ENCODE results near the gene UPF3B.
A peak's percentile ranks its signal among the peaks of the same experiment; 100 is the strongest.
"Not testable (repeated sequence)": the region's sequence is repeated elsewhere in the genome, so short reads cannot be mapped to it uniquely, and the experiment has no call there.

Gene UPF3B

GRCh38 chrX:119826399-119826959 is 26.3 kb downstream of the UPF3B start:
- no peak for DNase-seq (ENCODE audit: low read depth in 2 of 2)

DNA sequence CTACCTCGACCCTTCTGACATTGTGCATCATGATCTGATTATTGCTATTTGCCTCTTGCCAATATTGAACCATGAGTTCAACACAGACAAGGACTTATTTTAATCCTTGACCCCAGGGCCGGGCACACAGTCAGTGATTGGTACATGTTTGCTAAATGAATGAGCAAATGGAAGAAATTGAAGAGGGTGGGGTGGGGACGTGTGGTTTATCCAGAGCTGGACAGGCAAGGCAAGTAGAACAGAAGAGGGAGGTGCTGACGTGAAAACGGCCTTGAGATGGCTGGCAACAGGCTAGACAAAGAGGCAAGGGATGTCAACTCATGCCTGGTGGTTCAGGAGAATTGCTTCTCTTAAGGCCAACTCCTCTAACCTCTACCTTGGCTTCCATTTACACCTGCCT is 28.5 kb downstream of the UPF3B start:
- DNase-seq (ENCODE audit: low read depth in 2 of 2), result not testable (repeated sequence)

DNA sequence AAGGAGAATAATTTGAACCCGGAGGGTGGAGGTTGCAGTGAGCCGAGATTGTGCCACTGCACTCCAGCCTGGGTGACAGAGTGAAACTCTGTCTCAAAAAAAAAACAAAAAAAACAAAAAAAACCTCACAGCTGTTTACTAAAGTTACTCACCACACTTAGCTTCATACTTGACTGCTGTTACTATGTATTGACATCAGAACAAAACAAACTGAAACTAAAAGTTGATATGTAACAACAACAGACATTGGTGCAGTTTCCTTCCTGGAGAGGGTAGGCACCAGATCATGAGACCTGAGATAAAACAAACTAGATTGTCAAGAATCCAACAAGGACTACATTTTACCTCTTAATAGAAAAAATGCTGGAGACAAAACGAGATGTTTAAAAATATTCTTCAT is 31.1 kb downstream of the UPF3B start:
- not testable (repeated sequence) for DNase-seq (ENCODE audit: low read depth in 2 of 2)

- no peak for DNase-seq (ENCODE audit: low read depth in 2 of 2)
These were observed 35.6 kb downstream of the UPF3B start for GRCh38 chrX:119817130-119817690.

DNA sequence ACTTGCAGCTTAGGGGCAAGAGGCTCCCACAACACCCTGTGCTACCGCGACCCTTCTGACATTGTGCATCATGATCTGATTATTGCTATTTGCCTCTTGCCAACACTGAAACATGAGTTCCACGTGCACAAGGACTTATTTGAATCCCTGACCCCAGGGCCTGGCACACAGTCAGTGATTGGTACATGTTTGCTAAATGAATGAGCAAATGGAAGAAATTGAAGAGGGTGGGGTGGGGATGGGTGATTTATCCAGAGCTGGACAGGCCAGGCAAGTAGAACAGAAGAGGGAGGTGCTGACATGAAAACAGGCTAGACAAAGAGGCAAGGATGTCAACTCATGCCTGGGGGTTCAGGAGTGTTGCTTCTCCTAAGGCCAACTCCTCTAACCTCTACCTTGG is 36.5 kb downstream of the UPF3B start:
- no peak for DNase-seq (ENCODE audit: low read depth in 2 of 2)

DNA sequence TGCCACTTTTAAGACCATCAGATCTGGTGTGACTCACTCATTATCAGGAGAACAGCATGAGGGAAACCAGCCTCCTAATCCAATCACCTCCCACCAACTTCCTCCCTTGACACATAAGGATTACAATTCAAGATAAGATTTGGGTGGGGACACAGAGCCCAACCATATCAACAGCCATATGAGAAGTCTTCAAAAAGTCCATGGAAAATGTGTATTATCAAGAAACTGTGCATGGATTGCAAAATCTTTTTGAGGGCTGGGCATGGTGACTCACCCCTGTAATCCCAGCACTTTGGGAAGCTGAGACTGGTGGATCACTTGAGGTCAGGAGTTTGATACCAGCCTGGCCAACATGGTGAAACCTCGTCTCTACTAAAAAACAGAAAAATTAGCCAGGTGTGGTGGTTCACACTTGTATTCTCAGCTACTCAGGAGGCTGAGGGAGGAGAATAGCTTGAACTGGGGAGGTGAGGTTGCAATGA is 43.5 kb downstream of the UPF3B start:
- no peak for DNase-seq (ENCODE audit: low read depth in 2 of 2)

GRCh38 chrX:119808461-119808860 is 44.3 kb downstream of the UPF3B start:
- not testable (repeated sequence) for DNase-seq (ENCODE audit: low read depth in 2 of 2)

- DNase-seq (ENCODE audit: low read depth in 2 of 2), result no peak
These were observed 50.2 kb downstream of the UPF3B start for GRCh38 chrX:119802546-119802945.

DNA sequence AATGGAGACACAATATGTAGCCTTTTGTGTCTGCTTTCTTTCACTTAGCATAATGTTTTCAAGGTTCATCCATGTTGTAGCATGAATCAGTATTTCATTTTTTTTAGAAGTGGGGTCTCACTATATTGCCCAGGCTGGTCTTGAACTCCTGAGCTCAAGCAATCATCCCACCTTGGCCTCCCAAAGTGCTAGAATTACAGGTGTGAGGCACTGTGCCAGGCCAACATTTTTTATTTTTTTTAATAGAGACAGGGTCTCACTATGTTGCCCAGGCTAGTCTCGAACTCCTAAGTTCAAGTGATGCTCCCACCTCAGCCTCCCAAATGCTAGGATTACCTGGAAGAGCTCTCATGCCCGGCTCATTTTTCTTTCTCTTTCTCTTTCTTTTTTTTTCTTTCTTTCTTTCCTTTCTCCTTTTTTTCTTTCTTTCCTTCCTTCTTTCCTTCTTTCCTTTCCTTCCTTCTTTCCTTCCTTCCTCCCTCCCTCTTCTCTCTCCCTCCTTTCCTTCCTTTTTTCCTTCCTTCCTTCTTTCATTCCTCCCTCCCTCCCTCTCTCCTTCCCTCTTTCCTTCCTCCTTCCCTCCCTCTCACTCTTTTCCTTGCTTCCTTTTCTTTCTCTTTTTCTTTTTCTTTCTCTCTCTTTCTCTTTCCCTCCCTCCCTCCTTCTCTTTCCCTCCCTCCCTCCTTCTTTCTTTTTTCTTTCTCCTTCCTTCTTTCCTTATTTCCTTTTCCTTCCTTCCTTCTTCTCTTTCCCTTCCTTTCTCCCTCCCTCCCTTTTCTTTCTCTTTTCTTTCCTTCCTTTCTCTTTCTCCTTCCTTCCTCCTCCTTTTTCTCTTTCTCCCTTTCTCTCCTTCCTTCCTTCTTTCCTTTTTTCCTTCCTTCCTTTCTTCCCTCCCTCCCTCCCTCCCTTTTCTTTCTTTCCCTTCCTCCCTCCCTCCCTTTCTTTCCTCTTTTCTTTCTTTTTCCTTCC is 51.2 kb downstream of the UPF3B start:
- DNase-seq (ENCODE audit: low read depth in 2 of 2), result no peak

DNA sequence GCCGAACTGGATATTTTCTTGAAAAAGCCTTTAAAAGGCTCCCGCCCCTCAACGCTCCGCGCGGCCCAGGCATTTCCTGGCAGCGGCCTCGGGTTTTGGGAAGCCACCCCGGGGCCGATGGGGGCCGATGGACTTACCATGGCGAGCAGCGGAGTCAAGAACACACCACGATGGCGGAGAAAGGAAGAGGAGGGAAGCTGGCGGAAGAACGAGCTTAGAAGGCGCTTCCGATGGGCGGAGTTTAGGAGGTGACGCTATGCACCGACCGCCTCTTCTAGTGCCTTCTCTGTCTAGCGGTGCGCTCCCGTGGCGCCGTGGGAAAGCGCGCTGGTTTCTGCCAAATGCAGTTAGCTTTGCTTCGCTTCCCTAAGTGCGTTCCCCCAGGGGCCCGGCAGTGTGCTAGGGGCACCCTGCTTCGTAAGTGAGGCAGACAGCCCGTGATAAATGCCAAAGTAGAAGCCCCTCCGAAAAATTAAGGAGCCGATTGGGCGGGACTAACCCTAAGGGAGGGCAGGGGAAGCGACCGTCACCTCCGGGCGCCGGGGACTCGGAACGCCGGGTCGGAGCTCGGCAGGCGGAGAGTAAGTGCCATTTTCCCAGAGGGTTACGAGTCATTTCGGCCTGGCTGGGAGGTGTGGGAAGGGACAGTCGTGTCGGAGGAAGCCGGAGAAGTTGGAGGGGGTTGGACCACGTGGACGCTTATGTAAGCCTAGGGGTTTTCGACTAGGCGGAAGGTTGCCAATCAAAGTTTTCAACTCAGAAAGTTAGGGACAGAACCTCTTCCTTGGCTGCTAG is 61.1 kb downstream of the UPF3B start, which contains the start of gene RPL39:
Gene RPL39 (minus strand): TSS at position 194 of the 795 bp plus-strand sequence. CDS start 54 bp downstream, at position 140.
- peak; percentile 66 to 74 for DNase-seq (ENCODE audit: low read depth in 2 of 2)

DNA sequence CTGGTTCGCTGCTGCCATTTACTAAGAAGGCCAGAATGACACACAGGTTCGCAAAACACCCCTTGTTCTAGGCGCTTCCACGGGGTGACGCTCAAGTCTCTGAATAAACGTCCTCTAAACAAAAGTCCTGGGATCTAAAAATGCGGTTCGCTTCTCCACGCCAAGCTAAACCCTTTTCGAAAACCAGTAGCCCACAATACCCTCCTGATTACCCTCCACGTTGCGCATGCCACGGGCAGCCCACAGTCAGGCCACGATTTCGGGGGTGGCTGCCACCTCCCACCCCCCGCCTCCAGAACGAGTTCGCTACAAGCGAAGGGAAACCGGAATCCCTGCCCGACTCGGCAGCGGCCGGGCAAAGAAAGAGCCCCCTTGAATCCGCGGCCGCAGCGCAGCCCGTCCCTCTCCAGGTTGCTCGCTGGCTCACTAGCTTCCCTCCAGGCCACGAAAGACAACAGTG is 61.8 kb downstream of the UPF3B start:
- DNase-seq (ENCODE audit: low read depth in 2 of 2), result no peak

DNA sequence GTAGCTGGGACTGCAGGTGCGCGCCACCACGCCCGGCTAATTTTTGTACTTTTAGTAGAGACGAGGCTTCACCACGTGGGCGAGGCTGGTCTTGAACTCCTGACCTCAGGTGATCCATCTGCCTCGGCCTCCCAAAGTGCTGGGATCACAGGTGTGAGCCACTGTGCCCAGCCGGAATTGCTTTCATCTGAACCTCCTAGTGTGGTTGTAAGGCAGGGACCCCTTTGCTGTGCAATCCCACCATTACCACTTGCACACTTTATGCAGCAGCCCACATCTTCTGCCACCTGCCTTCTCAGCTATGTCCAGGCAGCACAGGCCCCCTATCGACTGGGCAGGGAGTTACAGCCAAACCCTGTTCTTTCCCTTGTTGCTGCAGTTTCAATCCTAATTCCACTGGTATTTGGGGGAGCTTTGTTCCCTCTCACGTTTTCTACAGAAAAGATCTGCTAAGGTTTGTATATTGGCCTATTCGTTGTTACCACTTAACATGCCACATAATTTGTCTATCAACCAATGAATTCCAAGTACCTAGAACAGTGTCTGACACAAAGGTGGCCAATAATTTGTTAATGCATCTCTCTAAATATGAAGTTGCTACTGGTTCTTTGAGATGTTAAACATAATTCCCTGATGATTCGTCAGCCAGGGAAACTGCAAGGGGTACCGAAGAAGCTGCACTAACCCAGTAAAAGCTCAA is 67.9 kb downstream of the UPF3B start:
- DNase-seq (ENCODE audit: low read depth in 2 of 2), result peak in 1 of 2 donors; percentile 22
